Mesenchymal stem cell (in vitro differentiated cells and primary cell): Measurements from ENCODE around the gene PLCH2.

ENCODE experiments used
- DNase-seq: peaks from one replicate; pipeline ENCODE4 v3.0.0-alpha.2; 2013
- H2AFZ ChIP-seq: one replicate; pipeline ENCODE4 v1.6.1; 2013; ENCODE audit warnings: low read depth, mild to moderate bottlenecking, control low read depth, inconsistent platforms, low read length, moderate library complexity
- H2AK5ac ChIP-seq: 2 replicates; pipeline ENCODE4 v1.6.1; 2013; ENCODE audit warnings: low read length, moderate library complexity, mild to moderate bottlenecking, inconsistent platforms; ENCODE audit not compliant: severe bottlenecking
- H2BK120ac ChIP-seq: one replicate; pipeline ENCODE4 v1.6.1; 2013; ENCODE audit warnings: low read depth, mild to moderate bottlenecking, inconsistent platforms, low read length, moderate library complexity
- H2BK12ac ChIP-seq, 2 experiments: one replicate each; pipeline ENCODE4 v1.6.1; 2013; ENCODE audit warnings: inconsistent platforms in 2 of 2, low read length in 2 of 2, mild to moderate bottlenecking in 2 of 2, moderate library complexity in 2 of 2, control low read depth in 1 of 2
- H2BK15ac ChIP-seq: one replicate; pipeline ENCODE4 v1.6.1; 2013; ENCODE audit warnings: mild to moderate bottlenecking, low read depth, inconsistent platforms; ENCODE audit not compliant: poor library complexity, severe bottlenecking
- H2BK5ac ChIP-seq: 2 replicates; pipeline ENCODE4 v1.6.1; 2013; ENCODE audit warnings: low read depth, mild to moderate bottlenecking, low read length, control low read depth, inconsistent platforms; ENCODE audit not compliant: poor library complexity, severe bottlenecking
- H3K14ac ChIP-seq, 2 experiments: one replicate each; pipeline ENCODE4 v1.6.1; 2013; ENCODE audit warnings: inconsistent platforms in 2 of 2, low read length in 2 of 2, control low read depth in 1 of 2, mild to moderate bottlenecking in 1 of 2, moderate library complexity in 1 of 2
- H3K18ac ChIP-seq, 2 experiments: one replicate each; pipeline ENCODE4 v1.6.1; 2013; ENCODE audit warnings: inconsistent platforms in 2 of 2, low read length in 2 of 2, control low read depth in 1 of 2, low read depth in 1 of 2, mild to moderate bottlenecking in 1 of 2
- H3K23ac ChIP-seq, 2 experiments: one replicate each; pipeline ENCODE4 v1.6.1; 2013; ENCODE audit warnings: inconsistent platforms in 2 of 2, low read length in 2 of 2, mild to moderate bottlenecking in 2 of 2, moderate library complexity in 2 of 2, control low read depth in 1 of 2
- H3K27ac ChIP-seq: 2 replicates; pipeline ENCODE4 v1.5.1; 2013; ENCODE audit warnings: mild to moderate bottlenecking, moderate library complexity, low read length, control low read depth, inconsistent platforms; ENCODE audit not compliant: poor library complexity, severe bottlenecking
- H3K27me3 ChIP-seq, 2 experiments: 2 replicates each; pipeline versions ENCODE4 v1.6.1 to v1.7.0; 2013; ENCODE audit warnings: low read length in 2 of 2, mild to moderate bottlenecking in 2 of 2, moderate library complexity in 2 of 2, control low read depth in 1 of 2, inconsistent platforms in 1 of 2; ENCODE audit not compliant: control insufficient read depth in 1 of 2, insufficient read depth in 1 of 2
- H3K36me3 ChIP-seq, 2 experiments: 2 replicates each; pipeline versions ENCODE4 v1.6.1 to v1.7.0; 2013; ENCODE audit warnings: low read length in 2 of 2, control low read depth in 1 of 2, inconsistent platforms in 1 of 2, low read depth in 1 of 2, mild to moderate bottlenecking in 1 of 2; ENCODE audit not compliant: insufficient read depth in 2 of 2, control insufficient read depth in 1 of 2
- H3K4ac ChIP-seq, 2 experiments: one replicate each; pipeline ENCODE4 v1.6.1; 2013; ENCODE audit warnings: inconsistent platforms in 2 of 2, low read length in 2 of 2, mild to moderate bottlenecking in 2 of 2, moderate library complexity in 2 of 2, control low read depth in 1 of 2, low read depth in 1 of 2
- H3K4me1 ChIP-seq: 2 replicates; pipeline ENCODE4 v1.6.1; 2013; ENCODE audit warnings: low read depth, low read length, control low read depth; ENCODE audit not compliant: control insufficient read depth, insufficient read depth
- H3K4me2 ChIP-seq: 2 replicates; pipeline ENCODE4 v1.6.1; 2013; ENCODE audit warnings: low read length, mild to moderate bottlenecking, inconsistent platforms; ENCODE audit not compliant: poor library complexity, severe bottlenecking
- H3K4me3 ChIP-seq, 2 experiments: 2 replicates each; pipeline versions ENCODE4 v1.5.1 to v1.7.0; 2013; ENCODE audit warnings: low read length in 2 of 2, mild to moderate bottlenecking in 2 of 2, control low read depth in 1 of 2, low read depth in 1 of 2; ENCODE audit not compliant: insufficient read depth in 1 of 2
- H3K79me1 ChIP-seq: replicated peaks from 2 replicates; pipeline ENCODE4 v1.6.1; 2013; ENCODE audit warnings: mild to moderate bottlenecking, control low read depth, low read length, inconsistent platforms; ENCODE audit not compliant: poor library complexity, severe bottlenecking
- H3K9ac ChIP-seq: 2 replicates; pipeline ENCODE4 v1.7.0; 2013; ENCODE audit warnings: mild to moderate bottlenecking, low read length, moderate library complexity
- H3K9me3 ChIP-seq: 2 replicates; pipeline ENCODE4 v1.7.0; 2013; ENCODE audit warnings: mild to moderate bottlenecking, low read length; ENCODE audit not compliant: control insufficient read depth
- H4K8ac ChIP-seq: one replicate; pipeline ENCODE4 v1.6.1; 2013; ENCODE audit warnings: inconsistent platforms, mild to moderate bottlenecking, low read length, moderate library complexity
- H4K91ac ChIP-seq: one replicate; pipeline ENCODE4 v1.6.1; 2013; ENCODE audit warnings: mild to moderate bottlenecking, low read length, inconsistent platforms
- WGBS: methylation state at CpG from one replicate; pipeline ENCODE4 v1.1.7; 2013; ENCODE audit warnings: mixed read lengths; 5-methylcytosine and 5-hydroxymethylcytosine counted together

The PLCH2 gene

GRCh38 chr1:2499986-2500596 is 24.0 kb downstream of the PLCH2 start:
- Histone ChIP-seq H3K9ac (no peak overlapping the region), H3K27me3 (peaks cover 0 to 73% of the 10 kb centered on the region in 2 experiments), H2AFZ (no peak overlapping the region), H3K79me1 (no peaks in the 10 kb centered on the region), H3K14ac (no peak overlapping the region), H3K4me3 (no peak overlapping the region), H3K4me2 (no peak overlapping the region), H2BK120ac (no peak overlapping the region), H3K9me3 (no peaks in the 10 kb centered on the region), H3K27ac (no peak overlapping the region), H3K4ac (no peak overlapping the region), H2BK12ac (no peak overlapping the region), H3K18ac (no peak overlapping the region), H4K8ac (no peak overlapping the region), H2BK5ac (no peak overlapping the region), H2BK15ac (no peak overlapping the region), H3K36me3 (peaks cover 0 to 66% of the 10 kb centered on the region in 2 experiments), H4K91ac (no peak overlapping the region), H2AK5ac (no peak overlapping the region), H3K4me1 (peaks cover 32% of the 10 kb centered on the region), H3K23ac (no peak overlapping the region)
- WGBS = 89% methylated on average over 19 of the region's 19 CpGs
- no peak for DNase-seq

GRCh38 chr1:2501041-2501819 is 25.1 kb downstream of the PLCH2 start:
- Histone ChIP-seq H3K14ac (no peak overlapping the region), H2BK120ac (no peak overlapping the region), H2AFZ (no peak overlapping the region), H4K8ac (no peak overlapping the region), H3K27me3 (peaks cover 0 to 82% of the 10 kb centered on the region in 2 experiments), H2BK5ac (no peak overlapping the region), H3K27ac (no peak overlapping the region), H2BK15ac (no peak overlapping the region), H4K91ac (no peak overlapping the region), H3K9me3 (no peaks in the 10 kb centered on the region), H3K23ac (no peak overlapping the region), H3K4ac (no peak overlapping the region), H3K9ac (no peak overlapping the region), H3K36me3 (peaks cover 0 to 62% of the 10 kb centered on the region in 2 experiments), H3K79me1 (no peaks in the 10 kb centered on the region), H3K4me1 (peaks cover 26% of the 10 kb centered on the region), H2AK5ac (no peak overlapping the region), H2BK12ac (no peak overlapping the region), H3K18ac (no peak overlapping the region), H3K4me2 (no peak overlapping the region), H3K4me3 (no peak overlapping the region)
- WGBS = 83% methylated on average over 26 of the region's 28 CpGs
- no peak for DNase-seq

GRCh38 chr1:2501820-2502119 is 25.7 kb downstream of the PLCH2 start:
- H2AFZ ChIP-seq = no peak overlapping the region
- H2AK5ac ChIP-seq = no peak overlapping the region
- no peak overlapping the region for H3K27ac ChIP-seq
- H3K4me1 ChIP-seq = peaks cover 25% of the 10 kb centered on the region
- no peak overlapping the region for H2BK120ac ChIP-seq
- peaks cover 0 to 60% of the 10 kb centered on the region in 2 experiments for H3K36me3 ChIP-seq
- WGBS = 82% methylated on average over 7 of the region's 7 CpGs
- no peak overlapping the region for H3K14ac ChIP-seq
- H3K79me1 ChIP-seq = no peaks in the 10 kb centered on the region
- H3K4me2 ChIP-seq = no peak overlapping the region
- no peaks in the 10 kb centered on the region for H3K9me3 ChIP-seq
- no peak overlapping the region for H2BK5ac ChIP-seq
- no peak for DNase-seq
- no peak overlapping the region for H4K8ac ChIP-seq
- H2BK15ac ChIP-seq = no peak overlapping the region
- H3K4ac ChIP-seq = no peak overlapping the region
- H4K91ac ChIP-seq = no peak overlapping the region
- peaks cover 0 to 79% of the 10 kb centered on the region in 2 experiments for H3K27me3 ChIP-seq
- no peak overlapping the region for H3K4me3 ChIP-seq
- no peak overlapping the region for H3K9ac ChIP-seq
- H3K23ac ChIP-seq = no peak overlapping the region
- no peak overlapping the region for H2BK12ac ChIP-seq
- no peak overlapping the region for H3K18ac ChIP-seq

GRCh38 chr1:2502210-2502609 is 26.1 kb downstream of the PLCH2 start:
- peaks cover 0 to 75% of the 10 kb centered on the region in 2 experiments for H3K27me3 ChIP-seq
- no peak overlapping the region for H3K23ac ChIP-seq
- H3K36me3 ChIP-seq = peaks cover 0 to 60% of the 10 kb centered on the region in 2 experiments
- H3K79me1 ChIP-seq = no peaks in the 10 kb centered on the region
- H3K9me3 ChIP-seq = no peaks in the 10 kb centered on the region
- H2AFZ ChIP-seq = no peak overlapping the region
- DNase-seq = no peak
- H4K8ac ChIP-seq = no peak overlapping the region
- H2BK15ac ChIP-seq = no peak overlapping the region
- no peak overlapping the region for H3K18ac ChIP-seq
- 92% methylated on average over 34 of the region's 34 CpGs for WGBS
- H3K4me3 ChIP-seq = no peak overlapping the region
- no peak overlapping the region for H3K4ac ChIP-seq
- peaks cover 27% of the 10 kb centered on the region for H3K4me1 ChIP-seq
- H2BK12ac ChIP-seq = no peak overlapping the region
- no peak overlapping the region for H2BK120ac ChIP-seq
- no peak overlapping the region for H4K91ac ChIP-seq
- H3K4me2 ChIP-seq = no peak overlapping the region
- H3K27ac ChIP-seq = no peak overlapping the region
- H2AK5ac ChIP-seq = no peak overlapping the region
- H3K14ac ChIP-seq = no peak overlapping the region
- H2BK5ac ChIP-seq = no peak overlapping the region
- no peak overlapping the region for H3K9ac ChIP-seq
